Erythroblast (primary cell): ENCODE data around the gene ADTRP.

Source experiments
- GATA1 ChIP-seq: IDR thresholded peaks from 2 replicates; pipeline ENCODE4 v1.6.1; 2011; ENCODE audit warnings: low read depth, mild to moderate bottlenecking, control low read depth, low read length, moderate library complexity
- POLR2A ChIP-seq: IDR thresholded peaks from 2 replicates; pipeline ENCODE4 v1.6.1; 2011; ENCODE audit warnings: mild to moderate bottlenecking, low read length

- TF ChIP-seq POLR2A (no peak), GATA1 (no peak)
Measured at GRCh38 chr6:11795403-11795802, 16.8 kb upstream of the ADTRP start.
